ENCODE measurements around the gene PEX7. TPM values are rescaled to one million over a fixed set of nuclear protein-coding genes. Genes with fewer than 3 reads are reported as not detected.

Gene PEX7
- total and polyA plus RNA-seq, 10 of the 15 experiments (the other 5 are each of a cell fraction or from before 2014, with no cell fraction given): 0.58 to 12.4 (median 8.8) TPM

DNA sequence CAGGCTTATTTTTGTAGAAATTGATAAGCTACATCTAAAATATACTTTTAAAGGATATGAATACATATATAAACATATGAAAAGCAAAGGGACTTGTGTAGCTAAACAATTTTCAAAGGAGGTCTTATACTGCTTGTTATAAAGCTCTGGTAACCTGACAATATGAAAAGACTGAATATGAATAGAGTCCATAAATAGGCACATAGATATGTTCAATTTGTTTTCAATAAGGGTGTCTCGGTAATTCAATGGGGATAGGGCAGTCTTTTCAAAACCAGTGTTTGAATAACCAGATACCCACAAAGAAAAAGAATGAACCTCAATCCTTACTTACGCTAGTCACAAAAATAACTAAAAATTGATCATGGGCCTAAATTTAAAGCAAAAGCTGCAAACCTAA lies 20.8 kb upstream of the PEX7 start (continued):
- TF ChIP-seq RELA (IDR thresholded peaks at IDR 0.05; ENCODE audit: borderline replicate concordance, partially characterized antibody) (no peak), BACH1 (IDR thresholded peaks at IDR 0.05; ENCODE audit: borderline replicate concordance) (no peak), ZSCAN29 (IDR thresholded peaks at IDR 0.05) (no peak), POLR2A (IDR thresholded peaks at IDR 0.05; ENCODE audit: low read depth, low read length) (no peak), NFYA (IDR thresholded peaks at IDR 0.05; ENCODE audit: borderline replicate concordance, low read depth, low read length) (no peak), SPI1 (IDR thresholded peaks at IDR 0.05; ENCODE audit: borderline replicate concordance, insufficient read depth, low read depth, low read length) (no peak), HCFC1 (IDR thresholded peaks at IDR 0.05; ENCODE audit: low read length) (no peak), FOXK2 (IDR thresholded peaks at IDR 0.05) (no peak), TARDBP (IDR thresholded peaks at IDR 0.05; ENCODE audit: borderline replicate concordance) (no peak)
- TF ChIP-seq, protein P1, sequence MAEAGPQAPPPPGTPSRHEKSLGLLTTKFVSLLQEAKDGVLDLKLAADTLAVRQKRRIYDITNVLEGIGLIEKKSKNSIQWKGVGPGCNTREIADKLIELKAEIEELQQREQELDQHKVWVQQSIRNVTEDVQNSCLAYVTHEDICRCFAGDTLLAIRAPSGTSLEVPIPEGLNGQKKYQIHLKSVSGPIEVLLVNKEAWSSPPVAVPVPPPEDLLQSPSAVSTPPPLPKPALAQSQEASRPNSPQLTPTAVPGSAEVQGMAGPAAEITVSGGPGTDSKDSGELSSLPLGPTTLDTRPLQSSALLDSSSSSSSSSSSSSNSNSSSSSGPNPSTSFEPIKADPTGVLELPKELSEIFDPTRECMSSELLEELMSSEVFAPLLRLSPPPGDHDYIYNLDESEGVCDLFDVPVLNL (IDR thresholded peaks at IDR 0.05; ENCODE audit: low read depth, low read length): no peak

DNA sequence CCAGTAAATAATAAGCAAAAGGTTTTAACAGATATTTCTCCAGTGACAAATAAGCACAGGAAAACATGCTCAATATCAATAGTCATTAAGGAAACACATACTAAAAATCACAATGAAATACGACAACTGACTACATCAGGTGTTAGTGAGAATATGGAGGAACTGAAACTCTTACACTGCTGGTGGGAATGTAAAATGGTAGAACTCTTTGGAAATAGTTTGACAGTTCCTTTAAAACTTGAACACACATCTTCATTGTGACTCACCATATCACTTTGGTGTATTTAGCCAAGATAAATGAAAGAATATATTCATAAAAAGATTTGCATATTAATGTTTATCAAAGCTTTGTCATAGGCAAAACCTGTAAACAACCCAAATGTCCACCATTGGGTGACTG lies 18.8 kb upstream of the PEX7 start:
- no peaks in the 10 kb centered on the region for H3K4me1 ChIP-seq (ENCODE audit: control insufficient read depth, insufficient read depth, low read length)
- CTCF ChIA-PET: interaction anchor here (1.3 kb wide), 1 partner anchor 160 kb away, joined by 4 read pairs; no protein-coding TSS in a partner anchor
- H3K9me3 ChIP-seq (replicated peaks; ENCODE audit: control insufficient read depth, insufficient read depth, low read length): no peaks in the 10 kb centered on the region
- WGBS (ENCODE audit: insufficient coverage, insufficient replicate concordance, low lambda C conversion rate, missing lambda C conversion rate): 97% methylated on average over 1 of the region's 1 CpG
- in situ Hi-C loops (cut with MboI) (no loop called here), intact Hi-C loops (cut with micrococcal nuclease; ENCODE audit: unreplicated experiment) (no loop called here)
- no peaks in the 10 kb centered on the region for H3K36me3 ChIP-seq (ENCODE audit: control insufficient read depth in 2 of 2, insufficient read depth in 2 of 2, low read length in 1 of 2)
- no peak overlapping the region for H3K4me2 ChIP-seq (ENCODE audit: control insufficient read depth, insufficient read depth)
- FAIRE-seq: peak; percentile 35
- H3K27ac ChIP-seq (ENCODE audit: control insufficient read depth, insufficient read depth): no peak overlapping the region
- ATAC-seq: no peak
- H4K20me1 ChIP-seq (ENCODE audit: control insufficient read depth, insufficient read depth): no peaks in the 10 kb centered on the region
- H2AFZ ChIP-seq (ENCODE audit: control insufficient read depth, low read depth, low read length): no peak overlapping the region
- H3K27me3 ChIP-seq (replicated peaks in 1 of 2; ENCODE audit: control insufficient read depth in 2 of 2, insufficient read depth in 2 of 2, low read length in 1 of 2): no peaks in the 10 kb centered on the region
- POLR2A ChIA-PET: no interaction called here
- BruUV-seq (replicated peaks): no TSS peak
- H3K79me2 ChIP-seq (ENCODE audit: control insufficient read depth, insufficient read depth, low read length): no peaks in the 10 kb centered on the region
- SMC1A ChIA-PET (ENCODE audit: uncharacterized antibody, unreplicated experiment): interaction anchor here (0.6 to 2.5 kb wide), 7 partner anchors 13 to 633 kb away, joined by 3 to 9 read pairs (median 3); no protein-coding TSS in a partner anchor
- no peak overlapping the region for H3K9ac ChIP-seq (ENCODE audit: control insufficient read depth, insufficient read depth, low read length)
- no peak overlapping the region for H3K4me3 ChIP-seq
- peak; percentile 44; the same call in 1 of the 2 replicates for TF ChIP-seq SPI1 (IDR thresholded peaks at IDR 0.05; ENCODE audit: borderline replicate concordance, insufficient read depth, low read depth, low read length)
- TF ChIP-seq, protein P2, sequence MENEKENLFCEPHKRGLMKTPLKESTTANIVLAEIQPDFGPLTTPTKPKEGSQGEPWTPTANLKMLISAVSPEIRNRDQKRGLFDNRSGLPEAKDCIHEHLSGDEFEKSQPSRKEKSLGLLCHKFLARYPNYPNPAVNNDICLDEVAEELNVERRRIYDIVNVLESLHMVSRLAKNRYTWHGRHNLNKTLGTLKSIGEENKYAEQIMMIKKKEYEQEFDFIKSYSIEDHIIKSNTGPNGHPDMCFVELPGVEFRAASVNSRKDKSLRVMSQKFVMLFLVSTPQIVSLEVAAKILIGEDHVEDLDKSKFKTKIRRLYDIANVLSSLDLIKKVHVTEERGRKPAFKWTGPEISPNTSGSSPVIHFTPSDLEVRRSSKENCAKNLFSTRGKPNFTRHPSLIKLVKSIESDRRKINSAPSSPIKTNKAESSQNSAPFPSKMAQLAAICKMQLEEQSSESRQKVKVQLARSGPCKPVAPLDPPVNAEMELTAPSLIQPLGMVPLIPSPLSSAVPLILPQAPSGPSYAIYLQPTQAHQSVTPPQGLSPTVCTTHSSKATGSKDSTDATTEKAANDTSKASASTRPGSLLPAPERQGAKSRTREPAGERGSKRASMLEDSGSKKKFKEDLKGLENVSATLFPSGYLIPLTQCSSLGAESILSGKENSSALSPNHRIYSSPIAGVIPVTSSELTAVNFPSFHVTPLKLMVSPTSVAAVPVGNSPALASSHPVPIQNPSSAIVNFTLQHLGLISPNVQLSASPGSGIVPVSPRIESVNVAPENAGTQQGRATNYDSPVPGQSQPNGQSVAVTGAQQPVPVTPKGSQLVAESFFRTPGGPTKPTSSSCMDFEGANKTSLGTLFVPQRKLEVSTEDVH (IDR thresholded peaks at IDR 0.05; ENCODE audit: low read depth, partially characterized antibody): no peak
- RAD21 ChIA-PET (ENCODE audit: unreplicated experiment): interaction anchor here (0.6 kb wide), 1 partner anchor 160 kb away, joined by 3 read pairs; no protein-coding TSS in a partner anchor
- DNase-seq (ENCODE audit: low read depth, low spot score): no peak
